H9 (cell line): ENCODE results near the gene ARHGAP35. TPM values are rescaled to one million over a fixed set of nuclear protein-coding genes. Genes with fewer than 3 reads are reported as not detected.

Experiments
- DNase-seq: peaks from one replicate; pipeline ENCODE4 v3.0.0-alpha.2; 2017
- H2AFZ ChIP-seq: one replicate; pipeline ENCODE4 v1.6.1; 2013; ENCODE audit warnings: mild to moderate bottlenecking, low read length, control low read depth, moderate library complexity
- H2AK5ac ChIP-seq: 2 replicates; pipeline ENCODE4 v1.6.1; 2013; ENCODE audit warnings: low read length, control low read depth, mixed read lengths; ENCODE audit not compliant: insufficient read length
- H2BK120ac ChIP-seq: one replicate; pipeline ENCODE4 v1.6.1; 2013; ENCODE audit warnings: low read depth, mild to moderate bottlenecking, low read length, control low read depth, inconsistent platforms; ENCODE audit not compliant: poor library complexity, severe bottlenecking
- H2BK12ac ChIP-seq: 2 replicates; pipeline ENCODE4 v1.6.1; 2013; ENCODE audit warnings: low read length, control low read depth, mixed read lengths, low read depth; ENCODE audit not compliant: insufficient read length
- H2BK15ac ChIP-seq: 2 replicates; pipeline ENCODE4 v1.6.1; 2013; ENCODE audit warnings: low read depth, low read length, control low read depth
- H2BK20ac ChIP-seq: one replicate; pipeline ENCODE4 v1.6.1; 2013; ENCODE audit warnings: low read depth, mild to moderate bottlenecking, low read length, control low read depth, inconsistent platforms; ENCODE audit not compliant: poor library complexity, severe bottlenecking
- H2BK5ac ChIP-seq: 2 replicates; pipeline ENCODE4 v1.6.1; 2013; ENCODE audit warnings: low read length, control low read depth, mixed read lengths; ENCODE audit not compliant: insufficient read length
- H3K14ac ChIP-seq: 2 replicates; pipeline ENCODE4 v1.6.1; 2013; ENCODE audit warnings: low read length, control low read depth; ENCODE audit not compliant: insufficient read depth
- H3K18ac ChIP-seq: 2 replicates; pipeline ENCODE4 v1.6.1; 2013; ENCODE audit warnings: low read depth, mild to moderate bottlenecking, mixed read lengths, low read length, control low read depth; ENCODE audit not compliant: insufficient read length
- H3K23ac ChIP-seq: 2 replicates; pipeline ENCODE4 v1.6.1; 2013; ENCODE audit warnings: low read length, control low read depth, mixed read lengths, low read depth; ENCODE audit not compliant: insufficient read length
- H3K23me2 ChIP-seq: 2 replicates; pipeline ENCODE4 v1.6.1; 2013; ENCODE audit warnings: low read depth, mild to moderate bottlenecking, mixed read lengths, low read length, control low read depth; ENCODE audit not compliant: insufficient read length, poor library complexity, severe bottlenecking
- H3K27ac ChIP-seq: 2 replicates; pipeline ENCODE4 v1.5.1; 2013; ENCODE audit warnings: low read length, control low read depth, mixed read lengths, low read depth; ENCODE audit not compliant: insufficient read length
- H3K27me3 ChIP-seq: 2 replicates; pipeline ENCODE4 v1.6.1; 2013; ENCODE audit warnings: low read length, control low read depth, inconsistent platforms; ENCODE audit not compliant: insufficient read depth
- H3K4ac ChIP-seq: 2 replicates; pipeline ENCODE4 v1.6.1; 2013; ENCODE audit warnings: low read depth, mild to moderate bottlenecking, control low read depth, inconsistent platforms, low read length, moderate library complexity
- H3K4me1 ChIP-seq: 2 replicates; pipeline ENCODE4 v1.6.1; 2013; ENCODE audit warnings: low read length, control low read depth, inconsistent platforms; ENCODE audit not compliant: insufficient read depth
- H3K4me2 ChIP-seq: 2 replicates; pipeline ENCODE4 v1.6.1; 2013; ENCODE audit warnings: low read length, control low read depth, mixed read lengths; ENCODE audit not compliant: insufficient read length, insufficient read depth
- H3K56ac ChIP-seq: 2 replicates; pipeline ENCODE4 v1.6.1; 2013; ENCODE audit warnings: low read depth, mild to moderate bottlenecking, mixed read lengths, low read length, control low read depth; ENCODE audit not compliant: insufficient read length
- H3K79me1 ChIP-seq: 2 replicates; pipeline ENCODE4 v1.6.1; 2013; ENCODE audit warnings: low read depth, mild to moderate bottlenecking, moderate library complexity, low read length, control low read depth, inconsistent platforms; ENCODE audit not compliant: insufficient read depth, poor library complexity, severe bottlenecking
- H3K79me2 ChIP-seq: 2 replicates; pipeline ENCODE4 v1.6.1; 2013; ENCODE audit warnings: low read length, control low read depth, inconsistent platforms; ENCODE audit not compliant: insufficient read depth
- H3K9ac ChIP-seq: 2 replicates; pipeline ENCODE4 v1.6.1; 2013; ENCODE audit warnings: low read length, control low read depth, mixed read lengths; ENCODE audit not compliant: insufficient read length; ENCODE audit errors: extremely low read depth
- H3K9me3 ChIP-seq: one replicate; pipeline ENCODE4 v1.6.1; 2013; ENCODE audit warnings: low read depth, low read length, inconsistent platforms; ENCODE audit not compliant: control insufficient read depth
- H3T11ph ChIP-seq: one replicate; pipeline ENCODE4 v1.6.1; 2013; ENCODE audit warnings: mild to moderate bottlenecking, low read length, control low read depth, inconsistent platforms
- H4K20me1 ChIP-seq: one replicate; pipeline ENCODE4 v1.6.1; 2013; ENCODE audit not compliant: control insufficient read depth, insufficient read length, insufficient read depth
- H4K5ac ChIP-seq: 2 replicates; pipeline ENCODE4 v1.6.1; 2013; ENCODE audit warnings: low read depth, mild to moderate bottlenecking, mixed read lengths, low read length, control low read depth; ENCODE audit not compliant: insufficient read length
- H4K8ac ChIP-seq: replicated peaks from 2 replicates; pipeline ENCODE4 v1.6.1; 2013; ENCODE audit warnings: low read length, control low read depth, mixed read lengths, low read depth; ENCODE audit not compliant: insufficient read length
- H4K91ac ChIP-seq: 2 replicates; pipeline ENCODE4 v1.6.1; 2013; ENCODE audit warnings: low read depth, mild to moderate bottlenecking, moderate library complexity, mixed read lengths, low read length, control low read depth; ENCODE audit not compliant: insufficient read length
- H3K27ac Mint-ChIP-seq, 3 experiments: 2 replicates in 2 of 3; 3 replicates in 1 of 3; pipeline ENCODE4 v1.8.0; 2020 to 2021; ENCODE audit warnings: mixed read lengths in 3 of 3, mild to moderate bottlenecking in 1 of 3, moderate library complexity in 1 of 3
- H3K27me3 Mint-ChIP-seq: 2 replicates; pipeline ENCODE4 v1.8.0; 2021; ENCODE audit warnings: low read depth, mild to moderate bottlenecking, moderate library complexity, mixed read lengths
- H3K36me3 Mint-ChIP-seq, 3 experiments: 2 replicates in 2 of 3; 3 replicates in 1 of 3; pipeline ENCODE4 v1.8.0; 2020 to 2021; ENCODE audit warnings: low read depth in 3 of 3, mixed read lengths in 3 of 3; ENCODE audit not compliant: insufficient read depth in 1 of 3
- H3K4me1 Mint-ChIP-seq, 2 experiments: 2 replicates each; pipeline ENCODE4 v1.8.0; 2020; ENCODE audit warnings: mixed read lengths in 2 of 2
- H3K4me3 Mint-ChIP-seq, 2 experiments: 2 replicates in 1 of 2; 3 replicates in 1 of 2; pipeline ENCODE4 v1.8.0; 2020 to 2021; ENCODE audit warnings: mild to moderate bottlenecking in 2 of 2, mixed read lengths in 2 of 2, moderate library complexity in 1 of 2
- H3K9me3 Mint-ChIP-seq, 2 experiments: 2 replicates in 1 of 2; 3 replicates in 1 of 2; pipeline ENCODE4 v1.8.0; 2020; ENCODE audit warnings: mild to moderate bottlenecking in 2 of 2, mixed read lengths in 2 of 2, moderate library complexity in 1 of 2
- CTCF ChIP-seq: fragments of 200-600 bp; sonication (generic); conservative IDR thresholded peaks from 3 replicates; pipeline ENCODE4 v1.8.0; 2021; ENCODE audit warnings: antibody characterized with exemption, mild to moderate bottlenecking
- WGBS: extraction: QIAGEN DNeasy Blood & Tissue Kit; methylation state at CpG from one replicate; pipeline ENCODE4 v1.1.7; 2013; ENCODE audit warnings: missing lambda C conversion rate, low lambda C conversion rate, mixed read lengths; ENCODE audit not compliant: insufficient read length; ENCODE audit errors: extremely low coverage; 5-methylcytosine and 5-hydroxymethylcytosine counted together
- total RNA-seq: library from RNA; stranded (reverse); gene quantifications from 2 replicates; pipeline ENCODE4 v1.2.1, GENCODE V29; 2021

Gene ARHGAP35
- total RNA-seq, 1 experiment from 2014 or later, result 49.8 TPM

GRCh38 chr19:46909356-46909755 is 48.6 kb downstream of the ARHGAP35 start:
- Histone ChIP-seq H4K91ac (no peak overlapping the region), H3K23ac (no peak overlapping the region), H3K4me1 (peaks cover under 1% of the 10 kb centered on the region; the same call in 1 of the 2 replicates), H3K56ac (no peak overlapping the region), H2AK5ac (no peak overlapping the region), H2BK5ac (no peak overlapping the region), H2BK15ac (no peak overlapping the region), H2BK12ac (no peak overlapping the region), H4K20me1 (no peaks in the 10 kb centered on the region), H4K5ac (no peak overlapping the region), H3K79me2 (peaks cover 3% of the 10 kb centered on the region; the same call in 1 of the 2 replicates), H3K27me3 (no peaks in the 10 kb centered on the region), H3T11ph (no peak overlapping the region), H3K18ac (no peak overlapping the region), H3K4ac (no peak overlapping the region), H3K79me1 (peaks cover 3% of the 10 kb centered on the region), H3K23me2 (no peaks in the 10 kb centered on the region), H3K4me2 (no peak overlapping the region), H3K9ac (no peak overlapping the region), H3K27ac (no peak overlapping the region), H3K14ac (no peak overlapping the region), H2BK120ac (no peak overlapping the region), H2BK20ac (no peak overlapping the region), H4K8ac (no peak overlapping the region), H2AFZ (no peak overlapping the region), H3K9me3 (no peaks in the 10 kb centered on the region)
- TF ChIP-seq CTCF, result no peak
- Mint-ChIP-seq H3K4me3 (no peak overlapping the region), H3K27ac (peak overlapping the region in 1 of 3 experiments; percentile 84; a peak in 2 of 7 replicates), H3K9me3 (no peaks in the 10 kb centered on the region), H3K27me3 (no peaks in the 10 kb centered on the region), H3K36me3 (peaks cover 0 to 5% (median 2%) of the 10 kb centered on the region in 3 experiments; a peak in 3 of 7 replicates), H3K4me1 (peaks cover 17 to 20% of the 10 kb centered on the region in 2 experiments)
- DNase-seq, result no peak
- no CpG with 5 or more reads among the region's 4 CpGs for WGBS

Other genes with a start within 250 kb of the ARHGAP35 start
- gene PTGIR, start 235.9 kb upstream of the ARHGAP35 start, total RNA-seq, result not detected in 2 replicates
- not detected in 2 replicates for gene GNG8, start 224.8 kb upstream of the ARHGAP35 start, total RNA-seq
- gene DACT3, start 199.8 kb upstream of the ARHGAP35 start, total RNA-seq, result 0.87 and 1.1 TPM in 2 replicates
- 60.7 and 60.8 TPM in 2 replicates for gene PRKD2, start 143.9 kb upstream of the ARHGAP35 start, total RNA-seq
- gene FKRP, start 114.9 kb upstream of the ARHGAP35 start, total RNA-seq, result 39.1 and 42.2 TPM in 2 replicates
- gene STRN4, start 114.5 kb upstream of the ARHGAP35 start, total RNA-seq, result 143 and 148 TPM in 2 replicates
- gene SLC1A5, start 72.4 kb upstream of the ARHGAP35 start, total RNA-seq, result 258 and 269 TPM in 2 replicates
- 193 and 200 TPM in 2 replicates for gene AP2S1, start 10.2 kb upstream of the ARHGAP35 start, total RNA-seq
- gene NPAS1, start 158.8 kb downstream of the ARHGAP35 start, total RNA-seq, result 17.8 and 20.0 TPM in 2 replicates
- gene TMEM160, start 187.6 kb downstream of the ARHGAP35 start, total RNA-seq, result 65.1 and 66.9 TPM in 2 replicates